Tibial artery (tissue), 4 donors: ENCODE results near the gene MAPK6.

ENCODE experiments used
- DNase-seq, 2 donors: peaks; one replicate each; pipeline ENCODE4 v3.0.0-alpha.2; 2019
- H3K27ac ChIP-seq, 2 donors: fragments of 200-600 bp; sonication (generic) in 1 of 2; 1 replicate in 1 of 2; 2 replicates in 1 of 2; pipeline ENCODE4 v1.5.1; 2018 to 2019; ENCODE audit warnings: mild to moderate bottlenecking in 1 of 2
- H3K27me3 ChIP-seq, 2 donors: fragments of 200-600 bp; sonication (generic) in 1 of 2; one replicate each; pipeline versions ENCODE4 v1.5.1 to v1.6.0; 2016 to 2019
- H3K36me3 ChIP-seq, 3 donors: fragments of 200-600 bp; sonication (generic) in 2 of 3; one replicate each; pipeline ENCODE4 v1.5.1; 2016 to 2019; ENCODE audit warnings: mild to moderate bottlenecking in 2 of 3
- H3K4me1 ChIP-seq, 4 donors: fragments of 200-600 bp; sonication (generic) in 2 of 4; 1 replicate in 3 of 4; 2 replicates in 1 of 4; pipeline ENCODE4 v1.5.1; 2016 to 2019
- H3K4me3 ChIP-seq, 2 donors: fragments of 200-600 bp; sonication (generic) in 1 of 2; 1 replicate in 1 of 2; 2 replicates in 1 of 2; pipeline ENCODE4 v1.5.1; 2018 to 2019; ENCODE audit warnings: mild to moderate bottlenecking in 2 of 2
- H3K9me3 ChIP-seq, 3 donors: fragments of 200-600 bp; sonication (generic) in 1 of 3; one replicate each; pipeline ENCODE4 v1.5.1; 2016 to 2019
- CTCF ChIP-seq, 2 experiments: fragments of 200-600 bp in 1 of 2; fragments of 450-650 bp in 1 of 2; IDR thresholded peaks; one replicate each; pipeline ENCODE4 v1.5.1; 2017 to 2019; ENCODE audit warnings: antibody characterized with exemption in 2 of 2, mild to moderate bottlenecking in 1 of 2, moderate library complexity in 1 of 2
- intact Hi-C: fragments of 100-400 bp; cut with DNase I; formaldehyde crosslinking; loops from one replicate; pipeline ENCODE4 v1.15.0; 2023; ENCODE audit warnings: low total_unique reads

The MAPK6 gene

DNA sequence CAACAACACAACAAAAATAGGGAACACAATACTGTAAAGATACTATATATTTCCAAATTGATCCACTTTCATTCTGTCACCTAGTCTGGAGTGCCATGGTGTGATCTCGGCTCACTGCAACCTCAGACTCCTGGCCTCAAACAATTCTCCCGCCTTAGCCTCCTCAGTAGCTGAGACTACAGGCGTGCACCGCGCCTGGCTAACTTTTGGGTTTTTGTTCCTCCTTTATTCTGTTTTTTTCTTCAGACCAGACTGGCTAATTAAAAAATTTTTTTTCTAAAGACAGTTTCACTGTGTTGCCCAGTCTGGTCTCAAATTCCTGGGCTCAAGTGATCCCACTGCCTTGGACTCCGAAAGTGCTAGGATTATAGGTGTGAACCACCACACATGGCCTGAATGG lies 88.2 kb downstream of the MAPK6 start:
- TF ChIP-seq CTCF (IDR thresholded peaks at IDR 0.05) = no peak
- Histone ChIP-seq H3K4me1 (peaks cover 0 to 14% (median 4%) of the 10 kb centered on the region in 4 donors), H3K27ac (no peak overlapping the region), H3K36me3 (no peaks in the 10 kb centered on the region), H3K9me3 (no peaks in the 10 kb centered on the region), H3K4me3 (no peak overlapping the region), H3K27me3 (peaks cover 0 to 24% of the 10 kb centered on the region in 2 donors)
- intact Hi-C loops = no loop called here
- DNase-seq = no peak

GRCh38 chr15:52109559-52110451 lies 90.8 kb downstream of the MAPK6 start:
- DNase-seq = no peak
- no peak overlapping the region for H3K4me3 ChIP-seq
- intact Hi-C loops = no loop called here
- no peak for TF ChIP-seq CTCF (IDR thresholded peaks at IDR 0.05)
- H3K4me1 ChIP-seq = peaks cover 0 to 13% (median 8%) of the 10 kb centered on the region in 4 donors
- peaks cover 3 to 31% of the 10 kb centered on the region in 2 donors for H3K27me3 ChIP-seq
- H3K9me3 ChIP-seq = no peaks in the 10 kb centered on the region
- no peak overlapping the region for H3K27ac ChIP-seq
- H3K36me3 ChIP-seq = no peaks in the 10 kb centered on the region

- Histone ChIP-seq H3K36me3 (no peaks in the 10 kb centered on the region), H3K4me1 (peaks cover 0 to 13% (median 8%) of the 10 kb centered on the region in 4 donors), H3K27me3 (peaks cover 3 to 31% of the 10 kb centered on the region in 2 donors), H3K27ac (no peak overlapping the region), H3K9me3 (no peaks in the 10 kb centered on the region), H3K4me3 (peak overlapping the region; percentile 36 to 52)
- TF ChIP-seq CTCF (IDR thresholded peaks at IDR 0.05) = no peak
- DNase-seq = no peak
- intact Hi-C loops = no loop called here
These were observed 92.6 kb downstream of the MAPK6 start for GRCh38 chr15:52111517-52112202.

GRCh38 chr15:52112203-52112750 lies 93.3 kb downstream of the MAPK6 start:
- H3K27ac ChIP-seq = no peak overlapping the region
- H3K4me3 ChIP-seq = peak overlapping the region; percentile 36 to 52
- TF ChIP-seq CTCF (IDR thresholded peaks at IDR 0.05) = no peak
- no peaks in the 10 kb centered on the region for H3K36me3 ChIP-seq
- peaks cover 3 to 31% of the 10 kb centered on the region in 2 donors for H3K27me3 ChIP-seq
- no peak for DNase-seq
- H3K4me1 ChIP-seq = peaks cover 0 to 13% (median 8%) of the 10 kb centered on the region in 4 donors
- intact Hi-C loops = no loop called here
- H3K9me3 ChIP-seq = no peaks in the 10 kb centered on the region

DNA sequence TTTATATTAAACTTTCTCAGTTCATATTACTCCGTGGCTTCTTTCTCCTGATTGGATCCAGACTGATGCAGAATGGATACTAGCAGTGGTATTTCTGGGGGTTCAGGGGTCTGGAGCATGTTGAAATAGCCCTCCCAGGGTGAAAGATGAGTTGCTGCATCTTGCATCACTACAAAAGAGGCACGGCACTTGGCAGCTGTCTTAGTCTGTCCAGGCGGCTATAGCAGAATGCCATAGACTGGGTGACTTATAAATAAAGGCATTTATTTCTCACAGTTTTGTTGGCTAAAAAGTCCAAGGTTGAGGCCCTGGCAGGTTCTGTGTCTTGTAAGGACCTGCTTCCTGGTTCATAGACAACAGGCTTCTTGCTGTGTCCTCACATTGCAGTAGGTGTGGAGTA lies 94.2 kb downstream of the MAPK6 start:
- Histone ChIP-seq H3K9me3 (no peaks in the 10 kb centered on the region), H3K4me3 (no peak overlapping the region), H3K27me3 (peaks cover 3 to 31% of the 10 kb centered on the region in 2 donors), H3K27ac (no peak overlapping the region), H3K36me3 (no peaks in the 10 kb centered on the region), H3K4me1 (peaks cover 0 to 13% (median 8%) of the 10 kb centered on the region in 4 donors)
- no peak for DNase-seq
- intact Hi-C loops = no loop called here
- no peak for TF ChIP-seq CTCF (IDR thresholded peaks at IDR 0.05)
